ENCODE results near the gene YJEFN3. TPM values are rescaled to one million over a fixed set of nuclear protein-coding genes. Genes with fewer than 3 reads are reported as not detected.

Gene YJEFN3
- total and polyA plus RNA-seq, 4 experiments from 2014 or later: 0.25 to 18.7 (median 15.6) TPM; not detected in 1

DNA sequence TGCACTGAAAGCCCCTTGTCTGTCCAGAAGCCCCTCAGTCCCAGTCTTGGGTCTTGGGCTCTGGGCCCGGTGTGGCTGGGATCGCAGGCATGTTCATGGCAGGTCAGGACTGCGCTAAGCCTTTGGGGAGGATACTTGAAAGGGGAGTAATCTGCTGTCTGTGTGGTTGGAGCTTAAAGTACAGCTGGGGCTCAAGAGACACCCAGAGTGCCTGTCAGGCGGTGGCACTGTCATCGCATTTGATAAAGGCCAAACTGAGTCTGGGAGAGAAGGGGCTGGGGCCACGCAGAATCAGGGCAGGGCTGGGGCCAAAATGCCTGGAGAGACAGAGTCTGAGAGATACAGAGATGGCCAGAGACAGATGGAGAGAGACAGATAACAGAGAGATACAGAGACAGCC is 5.1 kb downstream of the YJEFN3 start:
- ChIA-PET POLR2A (ENCODE audit: partially characterized antibody) (no interaction called here), CTCF (ENCODE audit: partially characterized antibody) (interaction anchor here (3.0 to 6.0 kb wide), 3 partner anchors 21 to 425 kb away, joined by 25 to 68 read pairs (median 50); partner anchors contain the start of gene GMIP)
- Histone ChIP-seq H3K9me3 (ENCODE audit: control insufficient read depth in 1 of 2, low read length in 2 of 2) (no peaks in the 10 kb centered on the region), H3K27me3 (ENCODE audit: insufficient read depth, low read length) (no peaks in the 10 kb centered on the region), H3K4me3 (ENCODE audit: low read length in 2 of 2) (no peak overlapping the region), H3K27ac (ENCODE audit: low read depth, low read length) (no peak overlapping the region), H3K4me1 (ENCODE audit: insufficient read depth, low read length) (peaks cover 20% of the 10 kb centered on the region), H3K36me3 (ENCODE audit: insufficient read depth, low read length) (no peaks in the 10 kb centered on the region)
- peak overlapping the region in 5 of 7 donors; percentile 6 to 90 (median 34) for H3K27ac Mint-ChIP-seq
- peaks cover 10 to 38% (median 22%) of the 10 kb centered on the region in 4 donors for H3K4me1 Mint-ChIP-seq
- H3K36me3 Mint-ChIP-seq: peaks cover 9 to 14% of the 10 kb centered on the region in 2 donors
- H3K4me3 Mint-ChIP-seq: peak overlapping the region in 1 of 8 donors; percentile 63
- H3K9me3 Mint-ChIP-seq: no peaks in the 10 kb centered on the region
- peak in 1 of 5 donors; percentile 40 for DNase-seq
- peaks cover 0 to 1% of the 10 kb centered on the region in 2 donors for H3K27me3 Mint-ChIP-seq
- intact Hi-C loops (cut with micrococcal nuclease): loop anchor here (5.0 kb wide), 1 partner anchor 198 kb away; the partner anchor contains the start of gene ZNF14

- intact Hi-C loops (cut with micrococcal nuclease): loop anchor here (5.0 kb wide), 1 partner anchor 198 kb away; the partner anchor contains the start of gene ZNF14
- H3K4me3 Mint-ChIP-seq: no peak overlapping the region
- CTCF ChIA-PET (ENCODE audit: partially characterized antibody): interaction anchor here (1.0 to 6.0 kb wide), 4 partner anchors 16 to 424 kb away, joined by 3 to 68 read pairs (median 26); partner anchors contain the start of gene GMIP
These were observed 6.0 kb downstream of the YJEFN3 start for GRCh38 chr19:19534556-19535265.

DNA sequence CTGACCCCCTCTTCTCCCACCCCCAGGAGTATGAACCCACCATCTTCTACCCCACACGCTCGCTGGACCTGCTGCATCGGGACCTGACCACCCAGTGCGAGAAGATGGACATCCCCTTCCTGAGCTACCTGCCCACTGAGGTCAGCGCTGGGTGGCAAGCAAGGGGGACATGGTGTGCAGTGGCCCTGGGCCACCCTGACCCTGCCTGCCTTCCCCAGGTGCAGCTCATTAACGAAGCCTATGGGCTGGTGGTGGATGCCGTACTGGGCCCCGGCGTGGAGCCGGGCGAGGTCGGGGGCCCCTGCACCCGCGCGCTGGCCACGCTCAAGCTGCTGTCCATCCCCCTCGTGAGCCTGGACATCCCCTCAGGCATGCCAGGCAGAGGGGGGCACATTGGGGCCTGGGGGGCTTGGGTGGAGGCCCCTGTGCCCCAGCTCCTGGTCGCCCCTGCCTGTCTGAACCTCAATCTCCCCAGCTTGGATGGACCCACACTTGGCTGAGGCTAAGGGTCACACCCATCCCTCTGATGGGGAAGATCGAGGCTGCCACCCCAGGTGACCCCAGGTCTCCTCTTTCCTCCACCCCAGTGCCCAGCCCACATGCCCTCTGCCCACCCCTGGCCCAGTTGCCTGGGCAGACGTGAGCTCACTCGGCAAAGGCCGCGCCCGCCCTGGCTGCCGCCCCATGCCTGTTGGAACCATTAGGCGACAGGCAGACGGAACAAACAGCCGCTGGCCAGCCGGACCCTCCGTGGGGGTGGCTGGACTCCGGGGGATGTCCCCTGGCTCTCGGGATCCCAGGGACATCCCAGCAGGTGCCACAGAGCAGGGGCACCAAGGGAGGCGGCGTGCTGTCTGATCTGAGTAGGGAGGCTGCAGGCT is 6.8 kb downstream of the YJEFN3 start:
- no peaks in the 10 kb centered on the region for H3K9me3 ChIP-seq (ENCODE audit: control insufficient read depth in 1 of 2, low read length in 2 of 2)
- H3K27ac Mint-ChIP-seq: peak overlapping the region in 3 of 7 donors; percentile 36 to 88 (median 82)
- H3K36me3 Mint-ChIP-seq: peaks cover 6 to 10% of the 10 kb centered on the region in 2 donors
- H3K9me3 Mint-ChIP-seq: no peaks in the 10 kb centered on the region
- H3K4me3 Mint-ChIP-seq: peak overlapping the region in 1 of 8 donors; percentile 25
- H3K36me3 ChIP-seq (ENCODE audit: insufficient read depth, low read length): no peaks in the 10 kb centered on the region
- no peak overlapping the region for H3K4me3 ChIP-seq (ENCODE audit: low read length in 2 of 2)
- H3K27me3 Mint-ChIP-seq: peaks cover 0 to 1% of the 10 kb centered on the region in 2 donors
- no peak overlapping the region for H3K27ac ChIP-seq (ENCODE audit: low read depth, low read length)
- intact Hi-C loops (cut with micrococcal nuclease): no loop called here
- H3K4me1 Mint-ChIP-seq: peaks cover 13 to 47% (median 29%) of the 10 kb centered on the region in 4 donors
- CTCF ChIA-PET (ENCODE audit: partially characterized antibody): interaction anchor here (1.0 to 5.5 kb wide), 3 partner anchors 16 to 109 kb away, joined by 3 to 68 read pairs (median 3); partner anchors contain the start of gene GMIP
- DNase-seq: peak in 1 of 5 donors; percentile 37
- POLR2A ChIA-PET (ENCODE audit: partially characterized antibody): interaction anchor here (0.5 to 1.3 kb wide), 4 partner anchors 70 to 1199 kb away, joined by 3 to 5 read pairs (median 4); partner anchors contain the start of gene GMIP
- H3K27me3 ChIP-seq (ENCODE audit: insufficient read depth, low read length): no peaks in the 10 kb centered on the region
- peaks cover 23% of the 10 kb centered on the region for H3K4me1 ChIP-seq (ENCODE audit: insufficient read depth, low read length)

More at GRCh38 chr19:19534556-19535265, 6.0 kb downstream of the YJEFN3 start:
- Histone ChIP-seq H3K4me3 (ENCODE audit: low read length in 2 of 2) (no peak overlapping the region), H3K9me3 (ENCODE audit: control insufficient read depth in 1 of 2, low read length in 2 of 2) (no peaks in the 10 kb centered on the region), H3K4me1 (ENCODE audit: insufficient read depth, low read length) (peaks cover 23% of the 10 kb centered on the region), H3K36me3 (ENCODE audit: insufficient read depth, low read length) (no peaks in the 10 kb centered on the region), H3K27ac (ENCODE audit: low read depth, low read length) (no peak overlapping the region), H3K27me3 (ENCODE audit: insufficient read depth, low read length) (no peaks in the 10 kb centered on the region)
- peak in 1 of 5 donors; percentile 24 for DNase-seq
- POLR2A ChIA-PET (ENCODE audit: partially characterized antibody): interaction anchor here (0.9 to 1.1 kb wide), 2 partner anchors 109 to 129 kb away, joined by 3 to 4 read pairs; partner anchors contain the start of gene GMIP
- H3K9me3 Mint-ChIP-seq: no peaks in the 10 kb centered on the region
- H3K27ac Mint-ChIP-seq: peak overlapping the region in 3 of 7 donors; percentile 19 to 62 (median 34)
- peaks cover 12 to 45% (median 28%) of the 10 kb centered on the region in 4 donors for H3K4me1 Mint-ChIP-seq
- peaks cover 0 to 1% of the 10 kb centered on the region in 2 donors for H3K27me3 Mint-ChIP-seq
- peaks cover 6 to 12% of the 10 kb centered on the region in 2 donors for H3K36me3 Mint-ChIP-seq

- DNase-seq: peak in 4 of 5 donors; percentile 21 to 66 (median 28)
- no peak overlapping the region for H3K4me3 ChIP-seq (ENCODE audit: low read length in 2 of 2)
- no peaks in the 10 kb centered on the region for H3K9me3 ChIP-seq (ENCODE audit: control insufficient read depth in 1 of 2, low read length in 2 of 2)
- peaks cover 0 to 1% of the 10 kb centered on the region in 2 donors for H3K27me3 Mint-ChIP-seq
- peak overlapping the region; percentile 21 for H3K27ac ChIP-seq (ENCODE audit: low read depth, low read length)
- peak overlapping the region; percentile 61 to 91 (median 81) for H3K4me3 Mint-ChIP-seq
- H3K36me3 Mint-ChIP-seq: peaks cover 0 to 2% of the 10 kb centered on the region in 2 donors
- intact Hi-C loops (cut with micrococcal nuclease): no loop called here
- peaks cover 15 to 48% (median 33%) of the 10 kb centered on the region in 4 donors for H3K4me1 Mint-ChIP-seq
- ChIA-PET POLR2A (ENCODE audit: partially characterized antibody) (interaction anchor here (1.3 to 2.0 kb wide), 2 partner anchors 68 to 132 kb away, joined by 4 to 5 read pairs; partner anchors contain the start of gene ZNF101), CTCF (ENCODE audit: partially characterized antibody) (no interaction called here)
- no peaks in the 10 kb centered on the region for H3K27me3 ChIP-seq (ENCODE audit: insufficient read depth, low read length)
- H3K27ac Mint-ChIP-seq: peak overlapping the region; percentile 32 to 90 (median 68)
- peaks cover 34% of the 10 kb centered on the region for H3K4me1 ChIP-seq (ENCODE audit: insufficient read depth, low read length)
- H3K9me3 Mint-ChIP-seq: no peaks in the 10 kb centered on the region
- no peaks in the 10 kb centered on the region for H3K36me3 ChIP-seq (ENCODE audit: insufficient read depth, low read length)
These were observed 8.7 kb downstream of the YJEFN3 start for GRCh38 chr19:19537075-19538048.

GRCh38 chr19:19538061-19538784 is 9.5 kb downstream of the YJEFN3 start, which contains the start of gene CILP2:
TSS of gene CILP2 (plus strand) at chr19:19538265. CDS start at chr19:19538350, 85 bp downstream.
- no peaks in the 10 kb centered on the region for H3K36me3 Mint-ChIP-seq
- CTCF ChIA-PET (ENCODE audit: partially characterized antibody): interaction anchor here (1.1 kb wide), 1 partner anchor 14 kb away, joined by 7 read pairs; no protein-coding TSS in a partner anchor
- peak within 1 kb of the TSS; percentile 59 to 91 (median 81) for H3K4me3 Mint-ChIP-seq
- H3K9me3 ChIP-seq (ENCODE audit: control insufficient read depth in 1 of 2, low read length in 2 of 2): no peaks in the 10 kb centered on the region
- peak in 4 of 5 donors; percentile 18 to 51 (median 26) for DNase-seq
- peaks cover 27% of the 10 kb centered on the region for H3K4me1 ChIP-seq (ENCODE audit: insufficient read depth, low read length)
- POLR2A ChIA-PET (ENCODE audit: partially characterized antibody): interaction anchor here (0.9 to 2.7 kb wide), 5 partner anchors 9 to 131 kb away, joined by 4 to 15 read pairs (median 7); partner anchors contain the start of genes ATP13A1 and ZNF101
- intact Hi-C loops (cut with micrococcal nuclease): no loop called here
- H3K27me3 ChIP-seq (ENCODE audit: insufficient read depth, low read length): no peaks in the 10 kb centered on the region
- no peaks in the 10 kb centered on the region for H3K9me3 Mint-ChIP-seq
- peak within 1 kb of the TSS; percentile 21 for H3K27ac ChIP-seq (ENCODE audit: low read depth, low read length)
- H3K27me3 Mint-ChIP-seq: peaks cover 0 to 1% of the 10 kb centered on the region in 2 donors
- H3K4me1 Mint-ChIP-seq: peaks cover 17 to 44% (median 29%) of the 10 kb centered on the region in 4 donors
- H3K36me3 ChIP-seq (ENCODE audit: insufficient read depth, low read length): no peaks in the 10 kb centered on the region
- H3K27ac Mint-ChIP-seq: peak within 1 kb of the TSS; percentile 5 to 82 (median 66)
- no peak within 1 kb of the TSS for H3K4me3 ChIP-seq (ENCODE audit: low read length in 2 of 2)
